ENCODE data around the gene DCX. TPM values are rescaled to one million over a fixed set of nuclear protein-coding genes. Genes with fewer than 3 reads are reported as not detected.

Gene DCX
- total RNA-seq, 1 experiment from 2014 or later, result not detected

DNA sequence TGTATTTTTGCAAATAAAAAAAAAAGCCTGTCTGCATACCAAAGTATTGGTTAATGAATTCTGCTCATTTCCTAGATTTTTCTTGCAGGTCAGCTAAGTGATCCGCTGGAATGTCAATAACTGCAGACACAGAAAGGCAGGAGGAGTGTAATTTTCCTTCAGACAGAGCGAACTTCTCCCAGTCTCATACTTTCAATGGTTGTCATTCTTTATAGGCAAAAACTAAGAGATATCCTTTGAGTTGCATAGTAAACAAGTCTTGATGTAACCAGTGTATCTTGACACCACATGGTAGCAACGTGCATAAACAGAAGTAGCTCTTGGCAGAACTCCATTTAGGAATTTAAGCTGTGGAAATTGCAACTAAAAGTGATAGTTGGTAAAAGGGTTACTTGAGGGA lies 149.9 kb downstream of the DCX start:
- TF ChIP-seq, protein P1, sequence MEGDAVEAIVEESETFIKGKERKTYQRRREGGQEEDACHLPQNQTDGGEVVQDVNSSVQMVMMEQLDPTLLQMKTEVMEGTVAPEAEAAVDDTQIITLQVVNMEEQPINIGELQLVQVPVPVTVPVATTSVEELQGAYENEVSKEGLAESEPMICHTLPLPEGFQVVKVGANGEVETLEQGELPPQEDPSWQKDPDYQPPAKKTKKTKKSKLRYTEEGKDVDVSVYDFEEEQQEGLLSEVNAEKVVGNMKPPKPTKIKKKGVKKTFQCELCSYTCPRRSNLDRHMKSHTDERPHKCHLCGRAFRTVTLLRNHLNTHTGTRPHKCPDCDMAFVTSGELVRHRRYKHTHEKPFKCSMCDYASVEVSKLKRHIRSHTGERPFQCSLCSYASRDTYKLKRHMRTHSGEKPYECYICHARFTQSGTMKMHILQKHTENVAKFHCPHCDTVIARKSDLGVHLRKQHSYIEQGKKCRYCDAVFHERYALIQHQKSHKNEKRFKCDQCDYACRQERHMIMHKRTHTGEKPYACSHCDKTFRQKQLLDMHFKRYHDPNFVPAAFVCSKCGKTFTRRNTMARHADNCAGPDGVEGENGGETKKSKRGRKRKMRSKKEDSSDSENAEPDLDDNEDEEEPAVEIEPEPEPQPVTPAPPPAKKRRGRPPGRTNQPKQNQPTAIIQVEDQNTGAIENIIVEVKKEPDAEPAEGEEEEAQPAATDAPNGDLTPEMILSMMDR (IDR thresholded peaks at IDR 0.05; ENCODE audit: unreplicated experiment), result no peak
- Mint-ChIP-seq H3K27ac (ENCODE audit: unreplicated experiment) (no peak overlapping the region), H3K9me3 (ENCODE audit: low read depth, unreplicated experiment) (no peaks in the 10 kb centered on the region), H3K4me3 (ENCODE audit: low read depth, unreplicated experiment) (no peak overlapping the region), H3K27me3 (ENCODE audit: unreplicated experiment) (no peaks in the 10 kb centered on the region), H3K36me3 (ENCODE audit: insufficient read depth, unreplicated experiment) (no peaks in the 10 kb centered on the region), H3K4me1 (ENCODE audit: low read depth, unreplicated experiment) (no peaks in the 10 kb centered on the region)
- DNase-seq, result no peak
- intact Hi-C loops (cut with micrococcal nuclease; ENCODE audit: unreplicated experiment), result no loop called here
- no TSS peak for BruUV-seq (replicated peaks)
- CTCF ChIA-PET, result no interaction called here

DNA sequence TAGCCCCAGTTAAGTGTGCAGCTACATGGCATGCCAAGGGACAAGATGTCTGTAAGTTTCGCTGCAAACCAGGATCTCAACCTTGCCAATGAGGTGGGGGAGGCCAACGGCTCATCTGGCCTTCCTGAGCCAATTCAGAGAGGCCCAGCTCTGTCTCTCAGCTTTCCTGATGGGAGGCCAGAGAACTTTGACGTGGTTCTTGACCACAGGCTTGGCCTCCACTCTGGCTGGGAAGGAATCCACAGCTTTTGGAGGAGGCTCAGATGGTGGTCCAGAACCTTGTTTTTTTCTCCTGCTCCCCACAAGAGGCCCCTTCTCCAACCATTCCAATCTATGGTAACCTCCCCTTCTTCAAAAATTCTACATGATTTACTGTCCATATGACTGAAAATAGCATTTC lies 151.5 kb downstream of the DCX start:
- no TSS peak for BruUV-seq (replicated peaks)
- Mint-ChIP-seq H3K36me3 (ENCODE audit: insufficient read depth, unreplicated experiment) (no peaks in the 10 kb centered on the region), H3K4me3 (ENCODE audit: low read depth, unreplicated experiment) (no peak overlapping the region), H3K27me3 (ENCODE audit: unreplicated experiment) (no peaks in the 10 kb centered on the region), H3K9me3 (ENCODE audit: low read depth, unreplicated experiment) (no peaks in the 10 kb centered on the region), H3K27ac (ENCODE audit: unreplicated experiment) (no peak overlapping the region), H3K4me1 (ENCODE audit: low read depth, unreplicated experiment) (no peaks in the 10 kb centered on the region)
- CTCF ChIA-PET, result no interaction called here
- TF ChIP-seq, protein P1 (IDR thresholded peaks at IDR 0.05; ENCODE audit: unreplicated experiment), result no peak
- no peak for DNase-seq
- intact Hi-C loops (cut with micrococcal nuclease; ENCODE audit: unreplicated experiment), result no loop called here

DNA sequence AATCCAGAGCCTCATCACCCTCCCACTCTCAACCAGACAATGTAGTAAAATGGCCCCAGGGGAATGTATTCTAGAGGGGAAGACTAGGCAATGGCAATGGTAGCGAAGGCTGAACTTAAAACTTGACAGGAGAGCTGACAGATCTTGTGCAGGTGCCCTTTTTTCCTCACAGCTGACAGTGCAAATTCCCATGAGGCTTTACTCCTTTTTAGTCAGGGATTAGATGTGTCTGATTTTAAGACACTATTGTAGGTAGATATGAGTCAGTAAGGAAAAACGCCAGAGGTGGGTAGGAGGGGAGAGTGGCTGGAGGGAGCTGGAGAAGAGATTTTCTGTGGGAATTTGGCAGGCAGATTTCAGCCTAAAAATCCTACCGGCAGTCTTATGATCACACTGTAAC lies 152.4 kb downstream of the DCX start:
- no peak for DNase-seq
- H3K9me3 Mint-ChIP-seq (ENCODE audit: low read depth, unreplicated experiment), result no peaks in the 10 kb centered on the region
- no TSS peak for BruUV-seq (replicated peaks)

DNA sequence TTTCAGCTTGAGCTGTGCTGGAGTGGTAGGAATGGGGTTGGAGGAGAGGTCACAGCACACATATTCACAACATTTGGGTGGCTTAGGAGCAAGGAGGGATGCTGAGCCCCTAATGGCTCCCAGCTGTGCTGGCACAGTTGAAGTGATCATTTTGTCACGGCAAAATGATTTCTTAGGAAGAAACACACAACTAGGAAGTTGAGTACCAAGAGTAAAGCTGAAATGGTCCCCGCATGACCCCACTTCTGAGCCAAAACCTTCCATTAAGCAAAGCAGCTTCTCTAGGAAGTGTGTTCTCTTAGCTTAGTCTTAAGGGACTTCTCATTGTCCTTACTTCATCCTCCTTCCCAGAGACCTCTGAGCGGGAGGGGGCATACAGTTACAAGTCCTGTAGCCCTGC lies 154.3 kb downstream of the DCX start:
- H3K9me3 Mint-ChIP-seq (ENCODE audit: low read depth, unreplicated experiment), result no peaks in the 10 kb centered on the region
- BruUV-seq (replicated peaks), result no TSS peak
- H3K4me1 Mint-ChIP-seq (ENCODE audit: low read depth, unreplicated experiment), result no peaks in the 10 kb centered on the region
- H3K27me3 Mint-ChIP-seq (ENCODE audit: unreplicated experiment), result no peaks in the 10 kb centered on the region
- intact Hi-C loops (cut with micrococcal nuclease; ENCODE audit: unreplicated experiment), result no loop called here
- no peak overlapping the region for H3K4me3 Mint-ChIP-seq (ENCODE audit: low read depth, unreplicated experiment)
- H3K27ac Mint-ChIP-seq (ENCODE audit: unreplicated experiment), result no peak overlapping the region
- TF ChIP-seq, protein P1 (IDR thresholded peaks at IDR 0.05; ENCODE audit: unreplicated experiment), result no peak
- no peaks in the 10 kb centered on the region for H3K36me3 Mint-ChIP-seq (ENCODE audit: insufficient read depth, unreplicated experiment)
- DNase-seq, result no peak
- CTCF ChIA-PET, result no interaction called here

More for the DNA sequence above, 152.4 kb downstream of the DCX start:
- no peak overlapping the region for H3K27ac Mint-ChIP-seq (ENCODE audit: unreplicated experiment)
- no peaks in the 10 kb centered on the region for H3K36me3 Mint-ChIP-seq (ENCODE audit: insufficient read depth, unreplicated experiment)
- no peak overlapping the region for H3K4me3 Mint-ChIP-seq (ENCODE audit: low read depth, unreplicated experiment)
- TF ChIP-seq, protein P1 (IDR thresholded peaks at IDR 0.05; ENCODE audit: unreplicated experiment), result no peak
- H3K27me3 Mint-ChIP-seq (ENCODE audit: unreplicated experiment), result no peaks in the 10 kb centered on the region
- intact Hi-C loops (cut with micrococcal nuclease; ENCODE audit: unreplicated experiment), result no loop called here
- CTCF ChIA-PET, result interaction anchor here (0.6 kb wide), 1 partner anchor 234 kb away, joined by 4 read pairs; no protein-coding TSS in a partner anchor
- H3K4me1 Mint-ChIP-seq (ENCODE audit: low read depth, unreplicated experiment), result no peaks in the 10 kb centered on the region

All from Calu3 (cell line).